Liver (tissue), 9 donors: ENCODE results near the gene EFCAB7. TPM values are rescaled to one million over a fixed set of nuclear protein-coding genes. Genes with fewer than 3 reads are reported as not detected.
"Not testable (repeated sequence)": the region's sequence is repeated elsewhere in the genome, so short reads cannot be mapped to it uniquely, and the experiment has no call there.

Experiments
- DNase-seq: peaks from one replicate; pipeline ENCODE4 v3.0.0-alpha.2; 2017; ENCODE audit warnings: low spot score
- H3K27ac ChIP-seq, 2 donors: one replicate each; pipeline ENCODE4 v1.7.0; 2013; ENCODE audit warnings: inconsistent platforms in 2 of 2, low read length in 2 of 2, control low read depth in 1 of 2, low read depth in 1 of 2, mild to moderate bottlenecking in 1 of 2
- H3K27me3 ChIP-seq, 4 donors: one replicate each; pipeline versions ENCODE4 v1.6.1 to v1.7.0; 2013; ENCODE audit warnings: low read length in 3 of 4, inconsistent platforms in 1 of 4, mild to moderate bottlenecking in 1 of 4, moderate library complexity in 1 of 4; ENCODE audit not compliant: control insufficient read depth in 4 of 4, insufficient read depth in 4 of 4
- H3K36me3 ChIP-seq, 4 donors: one replicate each; pipeline versions ENCODE4 v1.6.1 to v1.7.0; 2013; ENCODE audit warnings: low read length in 3 of 4, mild to moderate bottlenecking in 3 of 4, low read depth in 1 of 4, moderate library complexity in 1 of 4; ENCODE audit not compliant: control insufficient read depth in 4 of 4, insufficient read depth in 3 of 4
- H3K4me1 ChIP-seq, 4 donors: one replicate each; pipeline versions ENCODE4 v1.6.1 to v1.7.0; 2013; ENCODE audit warnings: low read length in 3 of 4, mild to moderate bottlenecking in 3 of 4, moderate library complexity in 1 of 4; ENCODE audit not compliant: control insufficient read depth in 4 of 4, insufficient read depth in 4 of 4
- H3K4me3 ChIP-seq, 3 donors: one replicate each; pipeline versions ENCODE4 v1.6.1 to v1.7.0; 2013; ENCODE audit warnings: low read length in 3 of 3, control low read depth in 1 of 3, low read depth in 1 of 3, mild to moderate bottlenecking in 1 of 3
- H3K9ac ChIP-seq, 2 donors: one replicate each; pipeline ENCODE4 v1.7.0; 2013; ENCODE audit warnings: low read length in 2 of 2, mild to moderate bottlenecking in 2 of 2, moderate library complexity in 2 of 2, control low read depth in 1 of 2, low read depth in 1 of 2
- H3K9me3 ChIP-seq, 4 donors: one replicate each; pipeline versions ENCODE4 v1.6.1 to v1.7.0; 2013; ENCODE audit warnings: low read length in 3 of 4; ENCODE audit not compliant: control insufficient read depth in 4 of 4
- EGR1 ChIP-seq, 2 donors: IDR thresholded peaks; 2 replicates each; pipeline ENCODE4 v1.6.1; 2016 to 2018; ENCODE audit warnings: antibody characterized with exemption in 2 of 2, low read depth in 2 of 2
- FOXA1 ChIP-seq: IDR thresholded peaks from 2 replicates; pipeline ENCODE4 v1.6.1; 2016; ENCODE audit warnings: antibody characterized with exemption
- GABPA ChIP-seq, 2 donors: IDR thresholded peaks in 1 of 2; conservative IDR thresholded peaks in 1 of 2; 2 replicates each; pipeline ENCODE4 v1.6.1; 2016; ENCODE audit warnings: antibody characterized with exemption in 2 of 2, mild to moderate bottlenecking in 1 of 2, moderate library complexity in 1 of 2
- HNF4A ChIP-seq, 2 donors: conservative IDR thresholded peaks; 2 replicates each; pipeline ENCODE4 v1.6.1; 2016; ENCODE audit warnings: antibody characterized with exemption in 2 of 2, mild to moderate bottlenecking in 2 of 2
- NR2F2 ChIP-seq: IDR thresholded peaks from 2 replicates; pipeline ENCODE4 v1.6.1; 2016; ENCODE audit warnings: antibody characterized with exemption
- RAD21 ChIP-seq, 2 donors: IDR thresholded peaks; 2 replicates each; pipeline ENCODE4 v1.6.1; 2016; ENCODE audit warnings: antibody characterized with exemption in 2 of 2, mild to moderate bottlenecking in 2 of 2
- WGBS: extraction: QIAGEN DNeasy Blood & Tissue Kit; methylation state at CpG from one replicate; pipeline ENCODE4 v1.1.7; 2013; 5-methylcytosine and 5-hydroxymethylcytosine counted together
- polyA plus RNA-seq, 2 donors: library from polyadenylated mRNA; stranded (reverse) in 1 of 2; unstranded in 1 of 2; fragments of 200-250 nt in 1 of 2; fragments of >200 nt in 1 of 2; fragmentation: Nextera tagmentation in 1 of 2; extraction: Ambion mirVana in 1 of 2; gene quantifications; one replicate each; pipeline versions ENCODE4 v1.2.1 to v1.2.3, GENCODE V29; 2013 to 2015
- total RNA-seq, 2 donors: library from RNA; depleted of rRNA; stranded (reverse); fragments of >200 nt; gene quantifications; one replicate each; pipeline ENCODE4 v1.2.3, GENCODE V29; 2014
- TF ChIP-seq, protein P1 (sequence below): IDR thresholded peaks from 2 replicates; pipeline ENCODE4 v1.6.1; 2016; ENCODE audit warnings: antibody characterized with exemption
- TF ChIP-seq, protein P2 (sequence below): fragments of 150-350 bp; IDR thresholded peaks from 2 replicates; pipeline ENCODE4 v1.5.1; 2017; ENCODE audit warnings: improper control_type of control experiment, low read depth, low read length; ENCODE audit not compliant: missing input control
- TF ChIP-seq, protein P3 (sequence below): IDR thresholded peaks from 2 replicates; pipeline ENCODE4 v1.6.1; 2016; ENCODE audit warnings: antibody characterized with exemption
- donor health status: healthy.
- donor health status: healthy.
- donor health status: healthy.
- donor health status: healthy.
- donor health status: healthy.

The EFCAB7 gene
- total and polyA plus RNA-seq, 4 donors = 0.70 to 2.6 (median 1.9) TPM

DNA sequence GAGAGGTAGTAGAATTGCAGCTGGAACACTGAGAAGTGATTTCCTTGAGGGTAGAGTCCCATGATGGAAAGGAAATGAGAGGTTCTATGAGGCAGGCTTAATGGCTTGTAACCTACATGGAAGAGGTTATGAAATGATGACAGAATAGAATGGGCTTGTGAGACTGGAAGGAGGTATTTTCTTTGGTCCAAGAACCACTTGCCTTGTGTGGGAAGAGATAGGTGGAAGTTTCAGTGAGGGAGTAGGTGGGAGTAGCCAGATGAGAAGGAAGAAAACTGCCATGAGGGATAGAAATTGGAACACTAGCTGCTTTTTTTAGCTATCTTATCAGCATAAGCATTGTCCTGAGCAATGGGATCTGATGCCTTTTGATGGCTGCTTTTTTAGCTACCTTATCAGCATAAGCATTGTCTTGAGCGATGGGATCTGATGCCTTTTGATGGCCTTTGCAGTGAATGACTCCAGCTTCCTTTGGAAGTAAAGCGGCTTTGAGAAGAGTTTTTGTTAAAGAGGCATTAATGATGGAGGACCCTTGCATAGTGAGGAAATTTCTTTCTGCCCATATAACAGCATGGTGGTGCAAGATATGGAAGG is 51.0 kb downstream of the EFCAB7 start:
- H3K9ac ChIP-seq, H3K27ac ChIP-seq, H3K4me3 ChIP-seq, H3K9me3 ChIP-seq, H3K36me3 ChIP-seq, DNase-seq, H3K4me1 ChIP-seq, H3K27me3 ChIP-seq: not testable (repeated sequence)
- WGBS = 93% methylated on average over 2 of the region's 2 CpGs

DNA sequence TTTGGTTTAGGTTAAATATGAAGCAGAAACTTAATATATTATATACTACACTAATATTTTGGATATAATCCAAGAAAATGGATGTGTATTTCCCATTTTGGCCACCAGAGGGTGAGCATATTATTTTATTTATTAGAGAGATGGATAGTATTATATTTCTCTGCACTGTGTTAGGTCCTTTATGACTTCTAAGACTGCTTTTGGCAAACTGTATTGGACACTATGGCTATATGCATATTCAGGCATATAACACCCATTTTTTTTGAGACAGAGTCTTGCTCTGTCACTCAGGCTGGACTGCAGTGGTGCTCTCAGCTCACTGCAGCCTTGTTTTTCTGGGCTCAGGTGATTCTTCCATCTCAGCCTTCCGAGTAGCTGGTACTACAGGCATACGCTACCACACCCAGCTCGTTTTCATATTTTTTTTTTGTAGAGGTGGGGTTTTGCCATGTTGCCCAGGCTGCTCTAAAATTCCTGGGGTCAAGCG is 52.1 kb downstream of the EFCAB7 start:
- Histone ChIP-seq H3K27me3 (no peaks in the 10 kb centered on the region), H3K9ac (no peak overlapping the region), H3K36me3 (no peaks in the 10 kb centered on the region), H3K9me3 (peaks cover 0 to 2% (median 0%) of the 10 kb centered on the region in 4 donors), H3K4me3 (no peak overlapping the region), H3K27ac (no peak overlapping the region), H3K4me1 (peaks cover 0 to 3% (median 0%) of the 10 kb centered on the region in 4 donors)
- WGBS = 66% methylated on average over 4 of the region's 4 CpGs
- TF ChIP-seq HNF4A (conservative IDR thresholded peaks at IDR 0.05) (no peak), EGR1 (IDR thresholded peaks at IDR 0.05; ENCODE audit: low read depth in 2 of 2) (no peak), GABPA (IDR thresholded peaks at IDR 0.05 in 1 of 2, conservative IDR thresholded peaks at IDR 0.05 in 1 of 2) (no peak), FOXA1 (no peak), RAD21 (IDR thresholded peaks at IDR 0.05) (peak; percentile 67 to 75)
- TF ChIP-seq, protein P1, sequence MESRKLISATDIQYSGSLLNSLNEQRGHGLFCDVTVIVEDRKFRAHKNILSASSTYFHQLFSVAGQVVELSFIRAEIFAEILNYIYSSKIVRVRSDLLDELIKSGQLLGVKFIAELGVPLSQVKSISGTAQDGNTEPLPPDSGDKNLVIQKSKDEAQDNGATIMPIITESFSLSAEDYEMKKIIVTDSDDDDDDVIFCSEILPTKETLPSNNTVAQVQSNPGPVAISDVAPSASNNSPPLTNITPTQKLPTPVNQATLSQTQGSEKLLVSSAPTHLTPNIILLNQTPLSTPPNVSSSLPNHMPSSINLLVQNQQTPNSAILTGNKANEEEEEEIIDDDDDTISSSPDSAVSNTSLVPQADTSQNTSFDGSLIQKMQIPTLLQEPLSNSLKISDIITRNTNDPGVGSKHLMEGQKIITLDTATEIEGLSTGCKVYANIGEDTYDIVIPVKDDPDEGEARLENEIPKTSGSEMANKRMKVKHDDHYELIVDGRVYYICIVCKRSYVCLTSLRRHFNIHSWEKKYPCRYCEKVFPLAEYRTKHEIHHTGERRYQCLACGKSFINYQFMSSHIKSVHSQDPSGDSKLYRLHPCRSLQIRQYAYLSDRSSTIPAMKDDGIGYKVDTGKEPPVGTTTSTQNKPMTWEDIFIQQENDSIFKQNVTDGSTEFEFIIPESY = no peak
- TF ChIP-seq, protein P2, sequence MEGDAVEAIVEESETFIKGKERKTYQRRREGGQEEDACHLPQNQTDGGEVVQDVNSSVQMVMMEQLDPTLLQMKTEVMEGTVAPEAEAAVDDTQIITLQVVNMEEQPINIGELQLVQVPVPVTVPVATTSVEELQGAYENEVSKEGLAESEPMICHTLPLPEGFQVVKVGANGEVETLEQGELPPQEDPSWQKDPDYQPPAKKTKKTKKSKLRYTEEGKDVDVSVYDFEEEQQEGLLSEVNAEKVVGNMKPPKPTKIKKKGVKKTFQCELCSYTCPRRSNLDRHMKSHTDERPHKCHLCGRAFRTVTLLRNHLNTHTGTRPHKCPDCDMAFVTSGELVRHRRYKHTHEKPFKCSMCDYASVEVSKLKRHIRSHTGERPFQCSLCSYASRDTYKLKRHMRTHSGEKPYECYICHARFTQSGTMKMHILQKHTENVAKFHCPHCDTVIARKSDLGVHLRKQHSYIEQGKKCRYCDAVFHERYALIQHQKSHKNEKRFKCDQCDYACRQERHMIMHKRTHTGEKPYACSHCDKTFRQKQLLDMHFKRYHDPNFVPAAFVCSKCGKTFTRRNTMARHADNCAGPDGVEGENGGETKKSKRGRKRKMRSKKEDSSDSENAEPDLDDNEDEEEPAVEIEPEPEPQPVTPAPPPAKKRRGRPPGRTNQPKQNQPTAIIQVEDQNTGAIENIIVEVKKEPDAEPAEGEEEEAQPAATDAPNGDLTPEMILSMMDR = peak; percentile 72
- no peak for DNase-seq

DNA sequence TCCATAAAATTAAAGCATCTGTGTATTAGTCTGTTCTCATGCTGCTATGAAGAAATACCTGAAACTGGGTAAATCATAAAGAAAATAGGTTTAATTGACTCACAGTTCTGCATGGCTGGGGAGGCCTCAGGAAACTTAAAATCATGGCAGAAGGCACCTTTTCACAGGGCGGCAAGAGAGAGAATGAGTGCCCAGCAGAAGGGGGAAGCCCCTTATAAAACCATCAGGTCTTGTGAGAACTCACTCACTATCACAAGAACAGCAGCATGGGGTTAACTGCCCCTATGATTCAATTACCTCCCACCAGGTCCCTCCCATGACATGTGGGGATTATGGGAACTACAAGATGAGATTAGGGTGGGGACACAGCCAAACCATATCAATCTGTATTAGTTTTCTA is 63.0 kb downstream of the EFCAB7 start:
- H3K4me1 ChIP-seq = peaks cover 3 to 19% (median 6%) of the 10 kb centered on the region in 4 donors
- not testable (repeated sequence) for DNase-seq, H3K36me3 ChIP-seq, H3K9me3 ChIP-seq, H3K27ac ChIP-seq, H3K9ac ChIP-seq, H3K4me3 ChIP-seq, H3K27me3 ChIP-seq
- 98% methylated on average over 1 of the region's 1 CpG for WGBS

DNA sequence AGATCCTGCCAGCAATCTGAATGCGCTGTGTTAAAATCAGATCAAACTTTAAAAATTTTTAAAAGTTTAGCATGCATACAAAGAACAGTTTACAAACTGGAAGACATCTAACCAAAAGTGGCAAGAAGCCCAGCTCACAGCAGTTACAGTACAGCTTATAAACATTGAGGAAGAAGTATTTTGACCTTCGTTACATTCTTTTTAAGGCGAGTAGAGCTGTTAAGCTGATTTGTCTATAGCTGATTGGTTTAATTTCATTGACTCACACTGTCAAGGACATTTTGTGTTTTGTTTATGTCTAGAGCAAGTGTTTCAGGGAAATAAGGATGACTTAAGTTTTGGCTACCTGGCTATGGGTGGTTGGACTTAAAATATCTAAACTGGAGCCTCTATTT is 66.8 kb downstream of the EFCAB7 start:
- H3K9me3 ChIP-seq = no peaks in the 10 kb centered on the region
- WGBS = 47% methylated on average over 3 of the region's 3 CpGs
- H3K9ac ChIP-seq = no peak overlapping the region
- DNase-seq = no peak
- H3K27me3 ChIP-seq = no peaks in the 10 kb centered on the region
- no peak overlapping the region for H3K27ac ChIP-seq
- TF ChIP-seq, protein P3, sequence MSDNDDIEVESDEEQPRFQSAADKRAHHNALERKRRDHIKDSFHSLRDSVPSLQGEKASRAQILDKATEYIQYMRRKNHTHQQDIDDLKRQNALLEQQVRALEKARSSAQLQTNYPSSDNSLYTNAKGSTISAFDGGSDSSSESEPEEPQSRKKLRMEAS = no peak
- TF ChIP-seq NR2F2 = no peak
- peaks cover 3 to 22% (median 10%) of the 10 kb centered on the region in 4 donors for H3K4me1 ChIP-seq
- no peaks in the 10 kb centered on the region for H3K36me3 ChIP-seq
- no peak overlapping the region for H3K4me3 ChIP-seq
